Renal cortical epithelial cell (primary cell): Measurements from ENCODE around the gene KRT86. TPM values are rescaled to one million over a fixed set of nuclear protein-coding genes. Genes with fewer than 3 reads are reported as not detected.
"Not testable (repeated sequence)": the region's sequence is repeated elsewhere in the genome, so short reads cannot be mapped to it uniquely, and the experiment has no call there.

Experiments used
- DNase-seq: peaks from one replicate; pipeline ENCODE4 v3.0.0-alpha.2; 2011; ENCODE audit warnings: low read depth
- total RNA-seq: library from RNA; depleted of rRNA; stranded (reverse); fragments of >200 nt; gene quantifications from 2 replicates; pipeline ENCODE4 v1.2.3, GENCODE V29; 2014

KRT86 gene
- total RNA-seq, 1 donor from 2014 or later = 0.05 TPM

- no peak for DNase-seq
Measured at GRCh38 chr12:52238916-52239646, 35.4 kb upstream of the KRT86 start.

GRCh38 chr12:52239767-52240166 lies 34.7 kb upstream of the KRT86 start:
- DNase-seq = no peak

- DNase-seq = not testable (repeated sequence)
Measured at GRCh38 chr12:52240247-52240646, 34.2 kb upstream of the KRT86 start.

DNA sequence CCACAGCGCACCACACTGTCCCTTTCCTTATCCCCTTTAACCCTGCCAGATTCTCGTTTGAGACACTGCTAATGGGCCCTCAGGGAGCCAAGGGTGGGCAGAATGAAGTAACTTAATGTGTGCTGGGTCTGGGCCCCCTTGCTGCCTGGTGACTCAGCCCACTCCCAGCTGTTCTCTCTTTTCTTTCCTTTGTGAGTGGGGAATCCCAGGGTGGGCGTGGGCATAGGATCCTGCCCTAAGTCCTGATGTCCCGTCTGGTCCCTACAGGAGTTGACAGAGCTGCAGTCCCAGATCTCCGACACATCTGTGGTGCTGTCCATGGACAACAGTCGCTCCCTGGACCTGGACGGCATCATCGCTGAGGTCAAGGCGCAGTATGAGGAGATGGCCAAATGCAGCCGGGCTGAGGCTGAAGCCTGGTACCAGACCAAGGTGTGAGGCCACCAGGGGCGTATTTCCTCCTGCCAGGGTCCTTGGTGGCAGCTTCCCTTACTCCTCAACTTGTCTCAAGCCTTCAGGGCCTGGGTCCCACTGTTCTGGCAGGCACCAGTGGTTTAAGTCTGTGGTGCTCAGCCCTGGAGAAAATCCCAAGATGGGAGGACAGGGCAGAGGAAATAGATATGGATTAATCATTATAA lies 33.1 kb upstream of the KRT86 start:
- DNase-seq = no peak

GRCh38 chr12:52242442-52243258 lies 31.8 kb upstream of the KRT86 start:
- no peak for DNase-seq

DNA sequence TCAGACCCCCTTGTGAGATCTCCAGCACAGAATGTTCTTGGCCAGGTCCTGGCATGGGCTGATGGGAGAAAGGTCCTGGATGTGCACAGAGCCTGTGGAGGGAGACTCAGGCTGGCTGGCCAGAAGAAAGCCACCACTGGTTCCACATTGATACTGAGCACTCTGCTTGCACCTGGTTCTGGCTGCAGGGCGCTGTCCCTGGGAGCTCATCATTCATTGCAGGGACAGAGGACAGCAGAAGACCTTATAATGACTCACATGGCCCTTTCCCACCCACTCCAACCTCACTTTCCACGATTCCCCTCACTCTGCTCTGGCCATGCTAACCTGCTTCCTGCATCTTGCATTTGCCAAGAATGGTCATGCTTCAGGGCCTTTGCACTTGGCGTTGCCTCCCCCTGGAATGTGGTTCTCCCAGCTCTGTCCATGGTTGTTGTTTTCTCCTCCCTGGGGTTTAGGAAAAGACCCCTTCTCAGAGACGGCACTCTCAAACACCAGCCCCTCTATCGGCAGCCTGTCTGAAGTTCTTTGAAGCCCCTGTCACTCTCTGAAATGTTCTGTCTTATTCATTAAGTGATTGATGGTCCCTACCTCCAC lies 31.1 kb upstream of the KRT86 start:
- peak; percentile 89 for DNase-seq

- peak; percentile 95 for DNase-seq
Measured at GRCh38 chr12:52243856-52244614, 30.4 kb upstream of the KRT86 start.

DNA sequence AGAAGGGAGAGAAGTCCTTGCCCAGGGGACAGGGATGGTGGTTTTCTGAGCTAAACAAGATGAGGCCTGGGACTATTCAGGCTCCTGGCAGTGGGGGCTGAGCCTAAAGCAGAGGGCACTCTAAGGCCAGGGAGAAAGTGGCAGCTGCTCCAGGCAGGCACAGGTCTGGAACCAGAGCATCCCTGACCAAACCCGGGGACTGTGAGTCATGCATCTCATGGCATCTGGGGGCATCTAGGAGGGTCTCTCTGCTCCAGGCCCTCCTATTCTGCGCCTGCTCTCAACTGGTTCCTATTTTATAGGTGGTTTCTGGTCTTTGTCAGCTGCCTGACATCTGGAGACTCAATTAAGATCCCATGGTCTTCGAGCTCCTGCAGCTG lies 29.8 kb upstream of the KRT86 start:
- DNase-seq = no peak

- DNase-seq = no peak
Measured at GRCh38 chr12:52245259-52245961, 29.0 kb upstream of the KRT86 start.

- no peak for DNase-seq
Measured at GRCh38 chr12:52245962-52246569, 28.4 kb upstream of the KRT86 start.

- DNase-seq = peak; percentile 70
Measured at GRCh38 chr12:52246720-52247621, 27.5 kb upstream of the KRT86 start.

GRCh38 chr12:52247622-52248540 lies 26.6 kb upstream of the KRT86 start:
- no peak for DNase-seq

DNA sequence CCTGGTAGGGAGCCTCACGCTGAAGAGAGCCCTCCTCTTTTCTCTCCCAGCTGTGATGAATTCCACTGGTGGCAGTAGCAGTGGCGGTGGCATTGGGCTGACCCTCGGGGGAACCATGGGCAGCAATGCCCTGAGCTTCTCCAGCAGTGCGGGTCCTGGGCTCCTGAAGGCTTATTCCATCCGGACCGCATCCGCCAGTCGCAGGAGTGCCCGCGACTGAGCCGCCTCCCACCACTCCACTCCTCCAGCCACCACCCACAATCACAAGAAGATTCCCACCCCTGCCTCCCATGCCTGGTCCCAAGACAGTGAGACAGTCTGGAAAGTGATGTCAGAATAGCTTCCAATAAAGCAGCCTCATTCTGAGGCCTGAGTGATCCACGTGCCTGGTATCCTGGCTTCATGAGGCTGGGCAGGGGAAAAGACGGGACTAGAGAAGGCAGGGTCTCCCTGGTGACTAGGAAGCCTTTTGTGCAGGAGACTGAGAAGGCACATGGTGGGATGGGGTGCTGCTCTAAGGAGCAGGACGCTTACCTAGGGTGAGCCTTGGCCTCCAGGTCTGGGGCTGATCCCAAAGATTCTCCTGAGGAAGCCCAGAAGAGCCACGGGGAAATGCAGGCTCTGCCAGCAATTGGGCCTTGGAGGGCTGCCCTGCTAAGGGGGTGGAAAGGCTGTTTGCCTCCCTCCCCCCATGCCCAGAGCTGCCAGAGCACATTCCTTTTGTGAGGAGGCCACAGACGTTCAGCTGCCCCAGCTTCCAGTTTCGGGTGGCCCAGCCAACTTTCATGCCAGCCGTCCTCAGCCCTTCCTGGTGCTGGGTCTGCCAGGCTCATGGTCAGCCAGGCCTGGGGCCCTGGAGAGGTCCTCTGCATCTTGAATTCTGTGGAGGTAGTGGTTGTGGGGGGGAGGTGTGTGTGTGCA lies 25.6 kb upstream of the KRT86 start:
- DNase-seq = no peak

- no peak for DNase-seq
Measured at GRCh38 chr12:52249511-52250047, 24.9 kb upstream of the KRT86 start.

DNA sequence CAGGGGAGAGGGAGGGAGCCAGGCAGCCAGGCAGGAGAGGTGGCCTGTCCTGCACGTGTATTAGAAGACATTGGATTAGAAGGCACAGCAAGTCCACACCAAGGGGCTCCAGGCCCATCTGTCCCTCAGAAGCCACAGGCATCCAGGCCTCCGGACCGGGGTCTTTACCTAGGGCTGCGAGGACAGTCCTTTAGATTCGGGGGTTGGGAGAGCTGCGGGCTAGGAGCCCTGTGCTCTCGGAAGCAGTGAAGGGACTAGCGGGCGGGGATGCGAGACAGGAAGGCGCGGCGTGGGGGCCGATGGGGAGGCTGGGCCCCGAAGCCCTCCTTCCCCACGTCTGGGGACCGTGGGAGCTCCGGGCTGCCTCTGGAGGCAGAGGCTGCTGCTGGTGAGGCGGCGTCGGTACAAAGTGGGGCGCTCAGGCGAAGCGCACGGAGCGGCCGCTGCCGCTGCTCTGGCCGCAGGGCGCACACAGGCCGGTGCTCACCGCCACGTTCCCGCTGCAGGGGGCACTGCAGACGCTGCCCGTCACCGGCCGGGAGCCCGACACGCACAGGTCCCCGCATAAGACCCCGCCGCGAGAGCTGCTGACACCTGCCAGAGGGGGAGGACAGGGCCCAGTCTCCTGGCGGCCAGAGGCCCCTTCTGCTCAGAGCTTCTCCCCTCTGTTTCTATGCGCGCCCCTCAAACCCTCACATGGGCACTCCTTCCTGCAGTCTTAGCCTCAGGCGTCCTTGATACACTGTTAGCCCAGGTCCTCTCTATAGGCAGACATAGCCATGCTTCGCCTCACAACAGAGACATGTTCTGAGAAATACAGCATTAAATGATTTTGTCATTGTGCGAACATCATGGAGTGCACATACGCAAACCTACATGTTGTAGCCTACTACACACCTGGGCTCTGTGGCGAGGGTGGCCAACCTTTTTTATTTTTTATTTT lies 24.1 kb upstream of the KRT86 start:
- no peak for DNase-seq
